ENCODE results near the gene FREM1.

Gene FREM1

GRCh38 chr9:14741369-14741768 is 168.9 kb downstream of the FREM1 start:
- H3K9ac ChIP-seq (ENCODE audit: low read length) = no peak overlapping the region
- TF ChIP-seq EZH2 (IDR thresholded peaks at IDR 0.05; ENCODE audit: borderline replicate concordance, low read length) (no peak), CTCF (IDR thresholded peaks at IDR 0.05; ENCODE audit: low read length) (no peak)
- no peak overlapping the region for H3K27ac ChIP-seq (ENCODE audit: low read depth, low read length, poor library complexity, severe bottlenecking)
- no peak overlapping the region for H3K4me3 ChIP-seq (ENCODE audit: low read depth, low read length, poor library complexity, severe bottlenecking)
- H3K9me3 ChIP-seq (ENCODE audit: low read length) = no peaks in the 10 kb centered on the region
- H4K20me1 ChIP-seq (ENCODE audit: insufficient read depth, low read length) = no peaks in the 10 kb centered on the region
- no peaks in the 10 kb centered on the region for H3K36me3 ChIP-seq (ENCODE audit: insufficient read depth, low read length)
- H3K9me2 ChIP-seq (ENCODE audit: low read depth, low read length) = no peaks in the 10 kb centered on the region
- no peak overlapping the region for H2AFZ ChIP-seq (ENCODE audit: low read length)
- H3K27me3 ChIP-seq (ENCODE audit: insufficient read depth, low read length) = no peaks in the 10 kb centered on the region
- no peaks in the 10 kb centered on the region for H3F3A ChIP-seq (ENCODE audit: insufficient read depth, low read length)
- no peak overlapping the region for H3K4me2 ChIP-seq (ENCODE audit: low read length)
- H3K79me2 ChIP-seq (ENCODE audit: insufficient read depth, low read length) = no peaks in the 10 kb centered on the region
- H3K4me1 ChIP-seq (ENCODE audit: insufficient read depth, low read length, severe bottlenecking) = no peaks in the 10 kb centered on the region

GRCh38 chr9:14733133-14733532 is 177.1 kb downstream of the FREM1 start:
- no peaks in the 10 kb centered on the region for H3K36me3 ChIP-seq (ENCODE audit: insufficient read depth, low read length)
- no peaks in the 10 kb centered on the region for H3K9me3 ChIP-seq (ENCODE audit: low read length)
- no peaks in the 10 kb centered on the region for H3K27me3 ChIP-seq (ENCODE audit: insufficient read depth, low read length)
- H3K27ac ChIP-seq (ENCODE audit: low read depth, low read length, poor library complexity, severe bottlenecking) = no peak overlapping the region
- no peaks in the 10 kb centered on the region for H3K9me2 ChIP-seq (ENCODE audit: low read depth, low read length)
- H3K79me2 ChIP-seq (ENCODE audit: insufficient read depth, low read length) = no peaks in the 10 kb centered on the region
- H3K4me1 ChIP-seq (ENCODE audit: insufficient read depth, low read length, severe bottlenecking) = no peaks in the 10 kb centered on the region
- no peak overlapping the region for H3K9ac ChIP-seq (ENCODE audit: low read length)
- H4K20me1 ChIP-seq (ENCODE audit: insufficient read depth, low read length) = no peaks in the 10 kb centered on the region
- no peak overlapping the region for H3K4me2 ChIP-seq (ENCODE audit: low read length)
- H3F3A ChIP-seq (ENCODE audit: insufficient read depth, low read length) = no peaks in the 10 kb centered on the region
- no peak overlapping the region for H3K4me3 ChIP-seq (ENCODE audit: low read depth, low read length, poor library complexity, severe bottlenecking)
- H2AFZ ChIP-seq (ENCODE audit: low read length) = no peak overlapping the region
- TF ChIP-seq CTCF (IDR thresholded peaks at IDR 0.05; ENCODE audit: low read length) (no peak), EZH2 (IDR thresholded peaks at IDR 0.05; ENCODE audit: borderline replicate concordance, low read length) (no peak)

GRCh38 chr9:14731294-14731981 is 178.8 kb downstream of the FREM1 start:
- Histone ChIP-seq H3K27me3 (ENCODE audit: insufficient read depth, low read length) (no peaks in the 10 kb centered on the region), H3K4me1 (ENCODE audit: insufficient read depth, low read length, severe bottlenecking) (no peaks in the 10 kb centered on the region), H3K9me2 (ENCODE audit: low read depth, low read length) (no peaks in the 10 kb centered on the region), H3K9me3 (ENCODE audit: low read length) (no peaks in the 10 kb centered on the region), H3K4me3 (ENCODE audit: low read depth, low read length, poor library complexity, severe bottlenecking) (no peak overlapping the region), H3K4me2 (ENCODE audit: low read length) (no peak overlapping the region), H2AFZ (ENCODE audit: low read length) (no peak overlapping the region), H3F3A (ENCODE audit: insufficient read depth, low read length) (no peaks in the 10 kb centered on the region), H3K9ac (ENCODE audit: low read length) (no peak overlapping the region), H4K20me1 (ENCODE audit: insufficient read depth, low read length) (no peaks in the 10 kb centered on the region), H3K27ac (ENCODE audit: low read depth, low read length, poor library complexity, severe bottlenecking) (no peak overlapping the region), H3K36me3 (ENCODE audit: insufficient read depth, low read length) (no peaks in the 10 kb centered on the region), H3K79me2 (ENCODE audit: insufficient read depth, low read length) (no peaks in the 10 kb centered on the region)
- TF ChIP-seq EZH2 (IDR thresholded peaks at IDR 0.05; ENCODE audit: borderline replicate concordance, low read length) = no peak
- no peak for TF ChIP-seq CTCF (IDR thresholded peaks at IDR 0.05; ENCODE audit: low read length)
